ENCODE data around the gene HSPD1. TPM values are rescaled to one million over a fixed set of nuclear protein-coding genes. Genes with fewer than 3 reads are reported as not detected.
A peak's percentile ranks its signal among the peaks of the same experiment; 100 is the strongest.

The HSPD1 gene
- total and polyA plus RNA-seq, 10 of the 15 experiments (the other 5 are each of a cell fraction or from before 2014, with no cell fraction given), result 345 to 1,169 (median 695) TPM

- peak; percentile 38 for TF ChIP-seq ZBTB40 (IDR thresholded peaks at IDR 0.05; ENCODE audit: borderline replicate concordance)
- TF ChIP-seq POLR2A (IDR thresholded peaks at IDR 0.05; ENCODE audit: low read depth, low read length), result no peak
- Histone ChIP-seq H3K27me3 (replicated peaks in 1 of 2; ENCODE audit: control insufficient read depth in 2 of 2, insufficient read depth in 2 of 2, low read length in 1 of 2) (no peaks in the 10 kb centered on the region), H3K36me3 (ENCODE audit: control insufficient read depth in 2 of 2, insufficient read depth in 2 of 2, low read length in 1 of 2) (peaks cover 3 to 22% of the 10 kb centered on the region in 2 experiments), H3K27ac (ENCODE audit: control insufficient read depth, insufficient read depth) (no peak overlapping the region), H3K4me1 (ENCODE audit: control insufficient read depth, insufficient read depth, low read length) (no peaks in the 10 kb centered on the region), H2AFZ (ENCODE audit: control insufficient read depth, low read depth, low read length) (no peak overlapping the region), H3K79me2 (ENCODE audit: control insufficient read depth, insufficient read depth, low read length) (no peaks in the 10 kb centered on the region), H3K4me3 (no peak overlapping the region), H3K9ac (ENCODE audit: control insufficient read depth, insufficient read depth, low read length) (no peak overlapping the region), H3K9me3 (replicated peaks; ENCODE audit: control insufficient read depth, insufficient read depth, low read length) (no peaks in the 10 kb centered on the region), H4K20me1 (ENCODE audit: control insufficient read depth, insufficient read depth) (no peaks in the 10 kb centered on the region), H3K4me2 (ENCODE audit: control insufficient read depth, insufficient read depth) (no peak overlapping the region)
- FAIRE-seq (no peak), ATAC-seq (no peak), DNase-seq (ENCODE audit: low read depth, low spot score) (no peak)
- intact Hi-C loops (cut with micrococcal nuclease; ENCODE audit: unreplicated experiment), result no loop called here
- ChIA-PET RAD21 (ENCODE audit: unreplicated experiment) (no interaction called here), POLR2A (no interaction called here), SMC1A (ENCODE audit: uncharacterized antibody, unreplicated experiment) (interaction anchor here (0.6 kb wide), 1 partner anchor 47 kb away, joined by 3 read pairs; no protein-coding TSS in a partner anchor), CTCF (no interaction called here)
- in situ Hi-C loops (cut with MboI), result no loop called here
- no TSS peak for BruUV-seq (replicated peaks)
- WGBS (ENCODE audit: insufficient coverage, insufficient replicate concordance, low lambda C conversion rate, missing lambda C conversion rate), result 98% methylated on average over 5 of the region's 5 CpGs
These were observed 27.5 kb downstream of the HSPD1 start for GRCh38 chr2:197472166-197472565.

- Histone ChIP-seq H4K20me1 (ENCODE audit: control insufficient read depth, insufficient read depth) (0 out of 2 replicates have a peak, but pooled peaks cover under 1% of the 10 kb centered on the region), H3K27me3 (replicated peaks in 1 of 2; ENCODE audit: control insufficient read depth in 2 of 2, insufficient read depth in 2 of 2, low read length in 1 of 2) (no peaks in the 10 kb centered on the region), H2AFZ (ENCODE audit: control insufficient read depth, low read depth, low read length) (no peak overlapping the region), H3K4me1 (ENCODE audit: control insufficient read depth, insufficient read depth, low read length) (no peaks in the 10 kb centered on the region), H3K36me3 (ENCODE audit: control insufficient read depth in 2 of 2, insufficient read depth in 2 of 2, low read length in 1 of 2) (peaks cover 5 to 20% of the 10 kb centered on the region in 2 experiments; a peak in 3 of 4 replicates), H3K9me3 (replicated peaks; ENCODE audit: control insufficient read depth, insufficient read depth, low read length) (no peaks in the 10 kb centered on the region), H3K4me2 (ENCODE audit: control insufficient read depth, insufficient read depth) (no peak overlapping the region), H3K4me3 (no peak overlapping the region), H3K27ac (ENCODE audit: control insufficient read depth, insufficient read depth) (no peak overlapping the region), H3K9ac (ENCODE audit: control insufficient read depth, insufficient read depth, low read length) (no peak overlapping the region), H3K79me2 (ENCODE audit: control insufficient read depth, insufficient read depth, low read length) (peaks cover 4% of the 10 kb centered on the region)
- WGBS (ENCODE audit: insufficient coverage, insufficient replicate concordance, low lambda C conversion rate, missing lambda C conversion rate), result 95% methylated on average over 1 of the region's 1 CpG
- BruUV-seq (replicated peaks), result no TSS peak
- intact Hi-C loops (cut with micrococcal nuclease; ENCODE audit: unreplicated experiment) (no loop called here), in situ Hi-C loops (cut with MboI) (no loop called here)
- TF ChIP-seq SP1 (IDR thresholded peaks at IDR 0.05; ENCODE audit: low read depth, low read length) (no peak), MEF2B (IDR thresholded peaks at IDR 0.05; ENCODE audit: partially characterized antibody, poor library complexity, severe bottlenecking) (no peak), CHD2 (IDR thresholded peaks at IDR 0.05; ENCODE audit: borderline replicate concordance, low read depth, low read length) (no peak), ASH2L (IDR thresholded peaks at IDR 0.05; ENCODE audit: borderline replicate concordance, low read depth) (no peak), RB1 (IDR thresholded peaks at IDR 0.05; ENCODE audit: borderline replicate concordance) (no peak), ESRRA (IDR thresholded peaks at IDR 0.05; ENCODE audit: low read length) (no peak), ZBTB33 (IDR thresholded peaks at IDR 0.05) (no peak), SMAD1 (IDR thresholded peaks at IDR 0.05; ENCODE audit: low read depth, partially characterized antibody) (no peak), HDGF (IDR thresholded peaks at IDR 0.05) (no peak), POLR2AphosphoS5 (IDR thresholded peaks at IDR 0.05; ENCODE audit: low read length) (no peak)
- no peak for FAIRE-seq
- CTCF ChIA-PET, result no interaction called here
- DNase-seq (ENCODE audit: low read depth, low spot score), result no peak
- RAD21 ChIA-PET (ENCODE audit: unreplicated experiment), result no interaction called here
- no peak for ATAC-seq
- SMC1A ChIA-PET (ENCODE audit: uncharacterized antibody, unreplicated experiment), result interaction anchor here (0.6 to 1.2 kb wide), 3 partner anchors 9 to 61 kb away, joined by 3 read pairs; partner anchors contain the start of gene COQ10B
- POLR2A ChIA-PET, result interaction anchor here (0.6 to 1.4 kb wide), 4 partner anchors 11 to 76 kb away, joined by 3 to 6 read pairs (median 4); partner anchors contain the start of genes COQ10B and HSPD1
These were observed 35.5 kb downstream of the HSPD1 start for GRCh38 chr2:197464175-197464574.
